AG04449 (cell line): ENCODE measurements around the gene KLHL11.
A peak's percentile ranks its signal among the peaks of the same experiment; 100 is the strongest.

Experiments used
- CTCF ChIA-PET: fragments of 350-600 bp; formaldehyde crosslinking; extraction: SDS; loops from one replicate; lab custom pipeline; 2021; ENCODE audit warnings: antibody characterized with exemption; lab: Yijun Ruan, JAX
- POLR2A ChIA-PET: fragments of 400-600, 350-600 bp; formaldehyde crosslinking; extraction: SDS; loops from one replicate; lab custom pipeline; 2020; ENCODE audit warnings: antibody characterized with exemption, inconsistent platforms; lab: Yijun Ruan, JAX
- DNase-seq: peaks from one replicate; pipeline ENCODE4 v3.0.0-alpha.2; 2010; ENCODE audit warnings: low read depth, low spot score
- H3K4me3 ChIP-seq: 2 replicates; pipeline ENCODE4 v1.5.1; 2011; ENCODE audit warnings: low read depth, mild to moderate bottlenecking, control low read depth, low read length
- CTCF ChIP-seq: IDR thresholded peaks from one replicate; pipeline ENCODE4 v1.5.1; 2011; ENCODE audit warnings: mild to moderate bottlenecking, moderate library complexity, low read length, control low read depth, inconsistent platforms; ENCODE audit not compliant: insufficient read depth; ENCODE audit errors: missing control alignments

Gene KLHL11

DNA sequence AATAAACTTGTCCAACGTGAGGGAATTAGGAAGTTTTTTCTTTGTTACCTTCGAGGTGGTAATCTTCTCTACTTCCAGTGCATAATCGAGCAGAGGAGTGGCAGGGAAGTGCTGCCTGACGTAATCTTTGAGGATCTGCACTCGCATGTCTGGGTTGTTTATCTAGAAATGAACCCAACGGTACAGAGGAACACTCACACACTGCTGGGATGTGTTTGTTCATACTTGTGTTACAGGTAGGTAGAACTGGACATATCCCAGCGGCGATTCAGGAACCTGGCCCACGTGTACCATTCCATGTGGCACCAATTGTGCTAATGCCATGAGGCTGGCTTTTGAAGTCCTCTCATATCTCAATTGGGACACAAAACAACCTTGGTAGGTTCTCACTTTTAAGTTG, 4.2 kb upstream of the KLHL11 start:
- ChIA-PET CTCF (interaction anchor here (0.9 to 2.5 kb wide), 4 partner anchors 12 to 174 kb away, joined by 3 to 6 read pairs (median 4); no protein-coding TSS in a partner anchor), POLR2A (no interaction called here)
- no peak overlapping the region for H3K4me3 ChIP-seq
- no peak for DNase-seq
- TF ChIP-seq CTCF: no peak

DNA sequence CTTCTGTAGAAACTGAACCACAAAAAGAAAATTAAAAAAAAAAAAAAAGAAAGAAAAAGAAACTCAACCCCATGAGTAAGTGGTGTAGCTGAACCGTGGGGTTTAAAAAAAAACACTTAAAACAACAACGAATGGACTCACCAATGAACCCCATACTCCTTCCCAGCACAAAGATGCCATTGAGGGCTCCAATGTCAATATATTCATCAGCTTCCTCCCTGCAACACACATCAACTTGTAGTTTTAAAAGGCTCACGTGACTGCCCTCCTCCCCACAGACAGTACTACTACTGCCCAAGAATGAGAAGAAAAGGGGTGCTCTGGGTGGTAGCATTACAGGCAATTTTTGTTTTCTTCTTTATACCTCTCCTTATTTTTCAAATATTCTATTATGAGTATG, 3.3 kb upstream of the KLHL11 start:
- no peak for DNase-seq
- no peak overlapping the region for H3K4me3 ChIP-seq
- CTCF ChIA-PET: interaction anchor here (0.9 to 1.4 kb wide), 2 partner anchors 10 to 39 kb away, joined by 3 to 5 read pairs; no protein-coding TSS in a partner anchor
- no peak for TF ChIP-seq CTCF
- POLR2A ChIA-PET: no interaction called here

DNA sequence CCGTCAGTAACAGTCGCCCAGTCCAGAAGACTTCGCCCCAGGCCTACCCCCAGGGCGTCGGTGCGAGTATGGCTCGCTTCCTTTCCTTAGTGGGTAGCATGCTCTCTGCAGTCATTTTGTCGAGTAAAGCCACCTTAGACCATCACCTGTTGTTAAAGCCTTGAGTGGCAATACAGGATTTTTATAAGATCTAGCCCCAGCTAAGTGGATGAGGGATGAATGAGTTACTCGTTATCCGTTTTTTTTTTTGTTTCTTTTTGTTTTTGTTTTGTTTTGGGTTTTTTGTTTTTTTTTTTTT, 322 bp upstream of the KLHL11 start:
- H3K4me3 ChIP-seq: peak overlapping the region; percentile 51
- CTCF ChIA-PET: interaction anchor here (1.4 to 2.6 kb wide), 4 partner anchors 9 to 141 kb away, joined by 3 to 11 read pairs (median 7); no protein-coding TSS in a partner anchor
- no peak for DNase-seq
- no peak for TF ChIP-seq CTCF
- POLR2A ChIA-PET: interaction anchor here (0.6 to 1.9 kb wide), 9 partner anchors 8 to 65 kb away, joined by 3 to 9 read pairs (median 4); partner anchors contain the start of genes ACLY, FKBP10 and ODAD4

DNA sequence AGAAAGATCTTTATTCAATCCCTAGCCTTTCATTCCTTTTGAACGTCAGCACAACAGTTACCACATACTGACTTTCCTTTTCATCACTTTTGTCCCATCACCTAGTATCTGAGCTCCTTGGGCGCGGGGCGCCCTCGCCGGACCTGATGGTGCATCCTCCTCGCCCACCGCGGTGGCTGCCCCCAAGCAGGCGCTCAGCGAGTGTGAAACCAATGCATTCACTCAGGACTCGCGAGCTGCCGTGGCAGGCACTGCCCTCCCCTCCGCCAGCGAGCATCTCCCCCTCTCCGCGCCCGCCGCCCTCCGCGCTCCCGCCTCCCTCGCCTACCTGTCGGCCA, 756 bp downstream of the KLHL11 start:
- CTCF ChIA-PET: interaction anchor here (0.9 to 2.6 kb wide), 11 partner anchors 9 to 140 kb away, joined by 3 to 11 read pairs (median 5); partner anchors contain the start of genes KLHL10 and P3H4
- no peak for DNase-seq
- POLR2A ChIA-PET: interaction anchor here (0.6 to 1.9 kb wide), 9 partner anchors 9 to 176 kb away, joined by 3 to 9 read pairs (median 4); partner anchors contain the start of gene ACLY
- no peak for TF ChIP-seq CTCF
- peak overlapping the region; percentile 93 for H3K4me3 ChIP-seq

DNA sequence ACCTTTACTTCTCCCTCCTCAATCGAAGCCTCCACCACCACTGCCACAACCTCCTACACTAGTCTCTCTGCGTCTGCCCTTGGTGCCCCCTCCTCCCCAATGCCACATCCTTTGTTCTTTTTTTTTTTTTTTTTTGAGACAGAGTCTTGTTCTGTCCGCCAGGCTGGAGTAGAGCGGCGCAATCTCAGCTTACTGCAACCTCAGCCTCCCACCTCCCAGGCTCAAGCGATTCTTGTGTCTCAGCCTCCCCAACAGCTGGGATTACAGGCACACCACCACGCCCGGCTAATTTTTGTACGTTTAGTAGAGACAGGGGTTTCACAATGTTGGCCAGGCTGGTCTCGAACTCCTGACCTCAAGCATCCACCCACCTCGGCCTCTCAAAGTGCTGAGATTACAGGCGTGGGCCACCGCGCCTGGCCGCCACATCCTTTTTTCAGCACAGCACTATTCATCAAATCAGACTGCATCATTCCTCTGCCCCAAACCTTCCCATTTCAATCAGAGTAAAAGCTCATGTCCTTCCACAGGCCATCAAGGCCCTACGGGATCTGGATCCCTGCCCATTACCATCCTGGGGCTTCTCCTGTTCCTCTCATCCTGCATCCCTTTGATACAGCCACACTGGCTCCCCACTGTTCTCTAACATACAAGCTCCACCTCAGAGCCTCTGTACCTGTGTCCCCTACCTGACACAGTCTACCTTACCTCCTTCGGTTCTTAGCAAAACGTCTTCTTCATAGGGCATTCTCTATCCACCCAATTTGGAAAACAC, 2.0 kb downstream of the KLHL11 start:
- POLR2A ChIA-PET: interaction anchor here (1.1 kb wide), 2 partner anchors 41 to 175 kb away, joined by 3 to 4 read pairs; no protein-coding TSS in a partner anchor
- no peak for DNase-seq
- peak overlapping the region; percentile 93 for H3K4me3 ChIP-seq

More for the DNA sequence above, 2.0 kb downstream of the KLHL11 start:
- CTCF ChIA-PET: interaction anchor here (1.3 to 2.6 kb wide), 7 partner anchors 8 to 167 kb away, joined by 3 to 11 read pairs (median 5); partner anchors contain the start of gene KLHL10
- no peak for TF ChIP-seq CTCF
